HL-60/S4 treated with phorbol 12-myristate 13-acetate at 8.2 ng/mL for 4 days and 3 days (cell line): Measurements from ENCODE around the gene OVOL1.

Source experiments
- in situ Hi-C: fragments of 300-500 bp; cut with MboI; formaldehyde crosslinking; loops from 2 replicates; pipeline ENCODE4 v1.15.0; 2022; ENCODE audit warnings: low sequenced_read_pairs

OVOL1 gene

DNA sequence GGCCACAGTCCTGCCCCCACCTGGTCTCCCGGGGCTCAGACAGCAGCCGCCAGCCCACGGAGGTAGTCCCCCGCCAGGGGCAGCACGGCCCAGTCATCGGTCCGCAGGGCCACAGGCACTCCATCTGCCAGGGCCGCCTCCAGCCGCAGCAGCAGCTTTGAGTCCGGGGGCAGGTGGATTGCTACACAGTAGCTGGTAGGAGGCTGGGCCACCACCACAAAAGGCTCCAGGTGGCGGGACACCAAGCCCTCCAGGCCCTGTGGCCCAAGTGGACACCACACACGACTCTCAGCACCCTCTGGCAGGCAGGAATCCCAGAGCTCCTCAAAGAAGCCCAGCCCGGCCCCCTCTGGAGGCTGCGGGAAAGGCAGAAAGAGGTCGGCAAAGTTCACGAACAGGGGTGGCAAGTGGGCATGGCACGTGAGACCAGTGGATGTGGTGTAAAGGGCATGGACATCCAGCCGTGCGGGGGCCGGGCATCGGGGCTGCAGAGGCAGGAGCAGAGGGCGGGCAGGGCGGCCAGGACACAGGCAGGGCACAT, 9.0 kb upstream of the OVOL1 start:
- in situ Hi-C loops: no loop called here

DNA sequence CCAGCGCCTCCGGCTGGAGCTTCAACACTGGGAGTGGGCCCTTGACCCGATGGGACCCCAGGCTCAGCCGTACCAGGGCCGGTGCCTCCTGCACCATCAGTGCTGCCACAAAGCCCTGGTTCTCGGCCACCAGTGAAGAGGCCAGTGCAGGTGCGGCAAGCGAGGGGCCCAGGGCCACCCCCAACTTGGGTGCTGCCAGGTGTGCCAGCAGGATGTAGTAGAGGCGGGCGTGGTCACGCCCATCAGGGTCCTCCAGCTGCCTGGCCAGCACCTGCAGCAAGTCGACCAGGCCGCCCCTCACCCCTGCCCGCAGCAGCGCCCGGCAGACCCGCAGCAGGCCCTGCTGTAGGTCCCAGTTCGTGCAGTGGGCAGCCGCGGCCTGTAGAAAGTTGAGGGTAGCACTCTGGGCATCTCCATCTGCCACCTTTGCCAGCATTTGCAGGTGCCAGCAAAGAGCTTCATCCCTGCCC, 8.4 kb upstream of the OVOL1 start:
- in situ Hi-C loops: no loop called here

DNA sequence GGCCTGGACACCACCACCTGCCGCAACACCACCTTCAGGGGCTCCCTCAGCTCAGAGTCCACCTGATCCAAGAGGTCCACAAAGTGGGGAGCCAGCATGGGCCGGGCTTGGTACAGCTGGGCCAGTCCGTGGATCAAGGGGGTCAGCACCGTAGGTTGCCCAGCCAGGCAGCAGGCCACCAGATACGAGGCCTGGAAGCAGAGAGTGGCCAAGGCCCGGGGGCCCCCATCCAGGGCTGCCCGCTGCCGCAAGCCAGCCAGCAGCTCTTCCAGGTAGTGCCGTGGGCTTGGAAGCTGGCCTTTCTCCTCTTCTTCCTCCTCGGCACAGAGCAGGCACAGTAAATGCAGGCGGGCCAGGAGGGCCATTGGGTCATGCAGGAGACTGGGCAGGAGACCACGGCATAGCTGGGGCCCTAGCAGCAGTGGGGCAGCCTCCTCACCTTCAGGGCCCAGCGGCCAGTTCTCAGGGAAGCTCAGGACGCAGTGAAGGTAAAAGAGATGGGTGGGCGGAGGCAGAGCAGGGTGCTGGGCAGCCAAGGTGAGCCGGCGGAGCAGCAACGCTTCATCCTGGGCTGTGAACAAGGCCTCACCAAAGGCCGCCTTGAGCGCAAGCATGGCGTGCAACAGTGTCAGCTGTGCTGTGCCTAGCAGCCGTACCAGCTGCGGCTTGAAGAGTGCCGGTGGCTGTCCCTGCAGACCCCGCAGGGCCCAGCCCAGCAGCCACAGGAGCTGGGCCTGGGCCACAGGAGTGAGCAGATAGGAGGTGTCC, 7.8 kb upstream of the OVOL1 start:
- in situ Hi-C loops: no loop called here

DNA sequence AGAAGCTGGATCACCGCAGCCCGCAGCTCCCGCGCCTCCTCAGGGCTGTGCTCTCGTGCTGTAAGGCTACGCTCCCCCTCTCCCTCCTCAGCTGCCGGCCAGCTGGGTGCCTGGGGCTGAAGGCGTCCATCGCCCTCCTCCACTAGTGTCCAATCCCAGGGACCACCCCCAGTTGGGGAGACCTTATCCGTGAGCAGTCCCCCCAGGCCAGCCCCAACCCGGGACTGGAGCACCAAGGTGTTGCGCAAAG, 7.3 kb upstream of the OVOL1 start:
- in situ Hi-C loops: no loop called here

DNA sequence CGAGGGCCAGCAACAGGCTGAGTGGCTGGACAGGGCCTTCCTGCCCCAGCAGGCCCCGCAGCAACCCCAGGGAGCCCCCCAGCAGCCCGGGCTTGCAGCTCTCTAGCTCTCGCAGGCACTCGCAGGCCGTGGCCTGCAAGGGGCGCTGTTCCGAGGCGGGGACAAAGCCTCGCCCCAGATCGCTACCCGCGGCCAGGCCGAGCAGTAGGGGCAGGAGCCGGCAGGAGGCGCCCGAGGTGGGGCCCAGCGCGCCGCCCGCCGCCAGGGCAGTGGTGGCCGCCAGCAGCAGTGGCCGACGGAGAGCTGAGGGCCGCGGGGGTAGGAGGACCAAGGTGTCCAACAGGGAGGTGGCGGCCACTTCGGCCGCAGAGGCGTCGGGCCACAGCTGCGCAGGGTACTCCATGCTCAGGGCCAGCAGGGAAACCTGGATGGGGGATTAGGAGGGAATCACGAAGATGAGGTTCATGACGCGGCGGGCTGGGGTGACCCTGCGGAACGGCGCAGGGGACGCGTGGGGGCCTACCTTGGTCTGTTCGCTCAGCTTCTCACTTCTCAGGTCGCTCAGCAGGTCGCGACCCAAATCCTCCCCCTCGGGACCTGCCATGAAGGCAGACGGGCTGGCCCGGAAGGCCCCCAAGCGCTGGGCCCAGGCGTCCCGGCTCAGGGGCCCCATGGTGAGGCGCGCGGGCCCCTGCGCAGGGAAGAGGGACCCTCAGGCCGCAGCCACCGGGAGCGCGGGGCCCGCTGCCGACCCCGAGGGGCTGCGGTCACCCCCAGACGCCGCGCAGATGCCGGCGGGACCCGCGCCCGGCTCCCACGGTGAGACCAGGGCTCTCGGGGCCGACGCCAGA, 6.7 kb upstream of the OVOL1 start:
- in situ Hi-C loops: no loop called here

DNA sequence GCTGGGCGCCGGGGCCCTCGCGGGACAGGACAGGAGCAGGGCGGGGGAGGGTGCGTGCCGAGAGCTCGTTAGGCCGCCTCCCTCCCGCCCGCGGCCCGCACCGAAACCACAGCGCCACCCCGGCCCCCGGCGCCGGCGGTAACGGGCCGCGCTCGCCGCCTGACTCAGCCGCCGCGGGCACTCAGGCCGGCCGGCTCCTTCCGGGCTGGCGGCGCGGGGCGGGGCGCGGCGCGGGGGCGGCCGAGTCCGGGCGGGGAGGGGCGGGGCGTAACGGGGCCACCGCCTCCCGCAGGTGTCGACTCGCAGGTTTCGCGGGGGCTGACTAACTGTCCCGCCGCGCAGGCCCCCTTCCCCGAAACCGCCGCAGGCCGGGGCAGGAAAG, 6.1 kb upstream of the OVOL1 start, which contains the start of gene AP5B1:
AP5B1 (minus strand) TSS at position 207 of the 382 bp plus-strand sequence. CDS start 385 bp downstream, outside the sequence.
- in situ Hi-C loops: no loop called here

DNA sequence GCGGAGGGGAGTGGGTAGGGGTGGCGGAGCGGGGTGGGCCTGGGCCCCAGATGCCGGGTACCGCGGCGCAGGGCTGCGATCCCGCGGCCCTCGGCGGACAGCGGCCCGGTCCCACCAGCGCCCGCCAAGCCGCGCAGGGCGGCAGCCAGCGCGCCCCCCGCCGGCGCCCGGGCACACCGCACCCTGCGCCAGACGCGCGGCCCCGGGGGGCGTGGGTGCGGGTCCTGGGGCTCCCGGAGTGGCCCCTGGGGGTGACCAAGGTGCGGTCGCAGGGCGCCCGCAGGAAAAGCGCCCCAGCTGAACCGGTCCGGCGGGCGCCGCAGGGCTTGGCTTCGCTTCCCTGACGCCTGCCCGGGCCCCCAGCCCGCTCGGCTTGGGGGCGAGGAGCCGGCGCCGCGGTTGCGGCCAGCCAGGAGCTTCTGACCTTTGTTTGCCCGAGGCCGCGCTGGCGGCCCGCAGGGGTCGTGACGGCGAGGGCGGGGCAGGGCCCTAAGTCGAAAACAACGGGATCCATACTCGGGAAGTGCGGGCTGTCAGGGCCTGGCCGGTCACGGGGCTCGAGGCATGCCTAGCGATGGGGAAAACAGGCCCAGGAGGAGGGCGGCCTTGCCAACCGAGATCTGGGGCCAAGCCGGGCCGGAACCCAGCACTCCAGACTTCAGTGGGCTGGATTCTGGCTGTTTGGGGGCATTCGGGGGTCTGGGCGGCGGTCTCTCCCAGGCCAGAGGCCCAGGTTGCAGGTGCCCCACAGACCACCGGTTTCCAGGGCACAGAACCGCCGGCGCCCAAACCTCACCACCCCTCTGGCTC, 5.5 kb upstream of the OVOL1 start:
- in situ Hi-C loops: no loop called here

DNA sequence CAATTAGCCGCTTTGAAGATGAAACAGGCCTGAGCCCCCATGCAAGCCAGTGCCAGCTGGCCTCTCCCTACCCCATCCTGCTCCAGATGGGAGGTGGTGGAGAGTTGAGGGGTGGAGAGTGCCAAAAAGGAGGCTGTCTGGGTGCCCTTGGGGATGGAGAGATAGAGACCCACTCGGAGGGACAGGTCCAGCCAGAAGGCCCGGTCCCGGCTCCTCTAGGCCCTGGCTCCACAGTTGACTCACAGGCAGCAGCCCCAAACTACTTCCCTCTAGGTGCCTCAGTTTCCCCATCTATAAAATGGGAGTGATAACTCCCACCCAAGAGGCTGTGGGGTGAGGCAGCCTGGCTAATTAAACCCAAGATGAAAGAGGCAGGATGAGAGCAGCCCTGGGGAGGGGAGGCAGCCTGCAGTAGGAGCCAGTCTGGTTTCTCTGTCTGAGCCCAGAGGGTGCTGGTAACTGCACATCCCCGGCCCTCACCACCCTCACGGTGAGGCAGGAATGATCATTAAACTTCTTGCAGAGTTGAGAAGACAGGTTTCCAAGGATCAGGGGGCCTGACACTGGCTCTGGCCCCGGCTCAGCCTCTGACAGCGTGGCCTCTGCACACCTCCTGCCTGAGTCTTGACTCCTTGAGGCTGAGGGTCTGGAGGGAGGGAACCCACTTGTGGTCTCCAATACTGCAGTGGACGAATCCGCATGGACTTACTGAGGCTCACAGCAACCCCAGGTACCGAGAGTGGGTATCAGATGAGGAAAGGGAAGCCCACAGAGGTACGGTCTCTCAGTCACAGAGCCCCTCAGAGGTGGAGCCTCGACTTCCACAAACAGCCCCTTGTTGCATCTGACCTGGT, 4.7 kb upstream of the OVOL1 start:
- in situ Hi-C loops: no loop called here

DNA sequence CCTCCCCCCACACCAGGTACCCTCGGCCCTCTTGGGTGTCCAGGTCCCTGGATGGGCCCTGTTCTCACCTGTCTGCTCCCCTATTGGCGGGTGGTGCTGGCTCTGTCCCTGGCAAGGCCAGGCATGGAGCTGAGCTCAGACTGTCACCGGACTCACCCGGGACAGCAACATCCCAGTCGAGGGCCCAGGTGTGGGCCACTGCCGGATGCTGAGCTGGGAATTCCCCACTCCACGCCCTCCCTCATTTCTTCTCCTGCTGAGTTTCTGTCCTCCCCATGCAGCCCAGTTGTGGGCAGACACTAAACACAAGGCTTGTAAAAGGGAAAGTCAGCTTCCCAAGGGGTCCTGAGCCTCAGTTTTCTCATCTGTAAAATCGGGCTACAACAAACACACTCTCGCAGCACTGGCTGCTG, 4.0 kb upstream of the OVOL1 start:
- in situ Hi-C loops: no loop called here

DNA sequence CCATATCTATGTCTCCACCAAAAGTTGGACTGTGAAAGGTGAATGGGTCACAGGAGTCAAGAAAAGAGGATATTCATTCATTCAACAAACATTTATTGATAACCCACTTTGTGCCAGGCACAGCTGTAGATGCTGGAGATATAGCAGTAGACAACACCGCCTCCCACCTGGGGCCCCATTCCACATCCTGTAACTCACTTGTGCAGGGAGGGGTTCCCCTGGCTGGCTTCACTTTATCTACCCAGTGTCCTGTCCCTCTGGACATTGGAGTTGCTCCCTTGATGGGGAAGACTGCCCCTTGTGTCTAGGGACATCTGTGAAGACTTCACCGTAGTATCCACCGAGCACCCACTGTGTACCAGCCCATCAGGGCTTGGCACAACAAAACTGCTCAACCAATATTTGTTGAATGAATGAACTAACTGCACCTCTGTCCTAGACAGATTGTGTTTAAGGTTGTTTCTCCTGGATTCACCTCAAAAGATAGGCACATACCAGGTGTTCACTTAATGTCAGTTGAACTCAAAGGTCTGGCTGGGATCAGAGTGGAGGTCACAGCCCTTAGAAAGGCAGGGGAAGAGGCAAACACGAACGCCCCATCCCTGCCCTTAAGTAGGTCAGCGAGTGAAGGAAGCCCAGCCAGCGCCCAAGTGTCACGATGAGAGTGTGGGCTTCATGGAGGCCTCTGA, 1.4 kb upstream of the OVOL1 start:
- in situ Hi-C loops: no loop called here

DNA sequence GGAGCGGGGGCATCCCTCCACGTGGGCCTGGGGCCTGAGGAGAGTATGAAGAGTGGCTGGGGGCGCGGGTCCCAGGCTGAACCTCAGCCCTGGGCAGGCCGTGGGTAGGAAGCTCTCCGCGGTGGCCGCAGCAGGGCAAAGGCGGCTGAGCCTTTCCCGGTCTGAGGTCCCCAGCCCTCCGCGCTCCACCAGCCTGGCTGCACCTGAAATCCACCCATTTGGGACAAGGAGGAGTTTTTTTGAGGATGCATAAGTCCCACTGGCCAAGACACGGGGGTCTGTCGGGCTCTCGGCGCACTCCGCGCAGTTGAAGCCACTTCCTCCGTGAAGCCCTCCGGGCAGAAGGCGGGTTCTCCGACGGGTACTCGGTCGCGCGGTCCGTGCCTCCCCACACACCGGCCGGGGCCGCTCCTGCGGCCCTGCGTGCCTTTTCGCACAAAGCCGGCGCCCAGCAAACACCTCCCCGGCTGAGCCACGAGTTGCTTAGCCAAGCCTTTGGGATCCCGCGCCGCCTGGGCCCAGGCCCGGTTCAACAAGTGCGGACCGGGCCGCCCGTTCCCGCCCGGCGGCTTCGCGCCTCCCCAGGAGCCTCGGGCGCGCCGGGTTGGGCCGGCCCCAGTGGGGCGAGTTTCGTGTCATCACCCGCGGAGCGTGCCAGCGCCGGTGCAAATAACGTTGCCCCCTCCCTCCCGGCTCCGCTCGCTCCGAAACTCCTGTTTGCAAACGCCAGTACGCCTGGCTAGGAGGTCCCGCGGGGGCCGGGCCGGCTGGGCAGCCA, 666 bp upstream of the OVOL1 start:
- in situ Hi-C loops: no loop called here

DNA sequence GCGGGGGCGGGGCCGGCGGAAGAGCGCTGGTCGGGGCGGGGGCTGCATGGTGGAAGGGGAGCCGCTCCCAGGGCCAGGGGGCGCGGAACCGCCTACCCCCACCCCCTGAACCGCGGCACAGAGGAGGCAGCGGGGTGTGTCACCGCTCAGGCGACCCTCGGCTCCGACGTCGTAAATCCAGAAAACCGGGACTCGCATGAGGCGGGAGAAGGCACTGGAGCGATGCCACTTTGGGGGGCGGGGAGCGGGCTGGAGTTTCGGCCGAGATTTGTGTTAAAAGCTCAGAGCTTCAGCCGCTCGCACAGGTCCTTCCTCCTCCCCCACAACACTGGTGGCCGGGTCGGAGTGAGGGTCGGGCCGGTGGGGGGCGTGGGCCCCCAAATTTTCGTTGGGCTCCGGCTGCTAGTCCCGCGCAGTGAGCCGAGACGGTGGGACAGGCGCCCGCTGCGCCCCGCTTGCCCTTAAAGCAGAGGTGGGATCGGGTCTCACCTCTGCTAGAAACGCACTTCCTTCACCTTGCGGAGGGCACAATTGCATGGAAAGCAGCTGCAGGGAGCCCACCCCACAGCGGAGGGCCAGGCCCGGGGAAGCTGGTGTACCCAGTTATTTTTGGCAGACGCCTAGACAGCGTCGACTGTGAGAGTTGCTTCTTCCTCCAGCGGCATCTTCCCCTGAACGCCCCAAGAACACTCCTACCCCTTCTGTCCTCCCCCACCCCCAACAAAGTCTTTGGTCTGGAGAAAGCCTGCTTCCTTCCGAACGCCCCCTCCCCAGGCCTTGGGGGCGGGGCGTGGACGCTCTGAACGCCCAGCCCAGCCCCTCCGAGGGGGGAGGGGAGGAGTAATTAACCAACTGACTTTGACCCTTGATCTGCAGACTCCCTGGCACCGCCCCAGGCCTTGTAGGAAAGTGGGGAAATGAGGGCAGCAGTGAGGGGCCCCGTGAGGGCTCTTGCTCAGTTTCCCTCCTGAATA, 1.1 kb downstream of the OVOL1 start:
- in situ Hi-C loops: no loop called here

DNA sequence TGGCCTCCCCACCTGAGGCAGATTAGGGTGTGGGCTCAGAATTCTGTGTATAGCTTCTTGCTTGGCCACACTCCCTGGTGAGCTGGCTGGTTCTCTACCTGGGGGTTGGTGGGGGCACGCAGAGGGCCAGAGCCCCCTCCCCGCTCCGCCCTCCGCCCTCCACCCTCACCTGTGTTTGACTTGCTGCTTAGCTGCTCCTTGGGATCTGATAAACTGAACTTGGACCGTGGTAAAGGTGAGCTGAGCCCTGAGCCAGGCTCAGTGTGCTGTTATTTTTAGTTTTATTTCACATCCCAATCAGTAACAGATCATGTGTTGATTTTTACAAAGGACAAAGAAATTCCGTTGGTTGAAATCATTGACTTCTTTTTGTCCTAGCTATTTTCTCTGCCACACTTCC, 2.0 kb downstream of the OVOL1 start:
- in situ Hi-C loops: no loop called here

DNA sequence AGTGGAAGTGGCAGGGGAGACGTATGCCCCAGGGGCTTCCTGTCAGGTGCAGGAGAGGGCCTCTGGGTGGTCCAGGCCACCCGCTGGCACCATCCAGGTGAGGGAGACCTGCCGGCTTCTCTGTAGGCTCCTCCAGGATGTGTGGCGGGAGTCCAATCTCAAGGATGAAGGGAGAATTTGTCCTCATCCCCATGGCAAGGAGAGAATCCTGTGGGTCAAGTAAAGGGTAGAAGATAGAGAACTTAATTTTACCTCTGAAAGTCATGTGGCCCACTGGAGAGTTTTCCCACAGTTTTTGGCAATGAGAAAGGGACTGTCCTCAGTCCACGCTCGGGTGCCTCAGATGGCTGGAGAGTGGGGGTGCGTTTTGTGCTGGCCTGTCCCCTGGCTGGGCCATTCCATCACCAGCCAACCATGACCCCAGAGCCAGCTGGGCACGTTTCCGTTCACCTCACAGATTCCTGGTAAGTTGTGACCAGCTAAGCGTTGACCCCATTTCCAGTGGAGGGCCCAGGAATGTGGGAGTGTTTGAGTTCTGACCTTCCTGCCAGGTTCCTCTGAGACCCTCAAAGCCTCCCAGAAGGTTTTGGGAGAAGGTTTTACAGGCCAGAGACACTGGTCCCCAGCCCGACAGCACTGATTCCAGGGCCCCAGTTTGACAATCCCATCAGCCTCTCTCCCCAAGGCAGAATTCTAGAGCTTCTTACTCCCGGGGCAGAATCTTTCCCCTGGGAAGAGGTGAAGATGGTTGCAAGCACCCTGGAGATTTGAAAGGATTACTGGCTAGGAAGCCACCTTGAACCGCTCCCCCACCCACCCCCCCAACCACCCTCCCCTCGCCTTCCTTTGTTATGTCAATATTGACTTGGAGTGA, 2.6 kb downstream of the OVOL1 start:
- in situ Hi-C loops: no loop called here

DNA sequence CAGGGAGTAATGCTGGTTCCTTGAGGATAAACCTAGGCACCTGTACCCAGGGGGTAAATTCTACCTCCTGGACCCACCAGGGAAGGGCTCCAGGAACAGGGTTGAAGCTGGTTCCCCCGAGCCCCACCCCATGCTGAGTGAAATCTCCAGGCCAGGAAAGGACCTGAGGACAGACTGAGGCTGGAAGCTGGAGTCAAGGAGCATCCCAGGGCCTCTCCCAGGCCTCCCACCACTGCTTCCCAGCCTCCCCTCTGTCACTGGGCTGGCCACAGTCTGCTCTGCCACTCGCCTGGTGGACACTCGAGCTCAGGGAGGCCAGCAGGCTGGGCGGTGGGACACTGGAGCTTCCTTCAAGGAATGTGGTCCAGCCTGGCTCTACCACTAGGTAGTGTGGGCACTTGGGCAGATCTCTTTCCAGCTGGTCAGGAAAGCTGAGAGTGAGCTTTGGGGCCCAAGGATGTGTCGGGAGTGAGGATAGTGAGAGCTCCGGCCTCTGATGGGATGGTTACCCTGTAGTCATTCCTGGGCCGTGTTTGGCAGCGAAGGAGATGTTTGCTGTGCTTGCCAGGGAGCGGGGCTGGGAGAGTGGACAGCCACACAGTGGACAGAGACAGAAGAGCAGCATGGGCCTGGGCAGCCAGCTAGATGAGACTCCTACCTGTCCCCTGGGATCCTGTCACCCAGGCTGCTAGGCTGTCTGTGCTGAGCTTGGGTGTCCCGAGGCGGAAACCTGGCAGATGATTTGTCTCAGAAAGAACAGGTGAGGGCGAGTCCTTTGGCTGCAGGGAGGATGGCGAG, 3.4 kb downstream of the OVOL1 start:
- in situ Hi-C loops: no loop called here
